ENCODE results near the gene ECE1. TPM values are rescaled to one million over a fixed set of nuclear protein-coding genes. Genes with fewer than 3 reads are reported as not detected.

The ECE1 gene
- total and polyA plus RNA-seq, 2 of the 4 experiments (the other 2 are of a cell fraction) = 61.8 to 124 TPM

DNA sequence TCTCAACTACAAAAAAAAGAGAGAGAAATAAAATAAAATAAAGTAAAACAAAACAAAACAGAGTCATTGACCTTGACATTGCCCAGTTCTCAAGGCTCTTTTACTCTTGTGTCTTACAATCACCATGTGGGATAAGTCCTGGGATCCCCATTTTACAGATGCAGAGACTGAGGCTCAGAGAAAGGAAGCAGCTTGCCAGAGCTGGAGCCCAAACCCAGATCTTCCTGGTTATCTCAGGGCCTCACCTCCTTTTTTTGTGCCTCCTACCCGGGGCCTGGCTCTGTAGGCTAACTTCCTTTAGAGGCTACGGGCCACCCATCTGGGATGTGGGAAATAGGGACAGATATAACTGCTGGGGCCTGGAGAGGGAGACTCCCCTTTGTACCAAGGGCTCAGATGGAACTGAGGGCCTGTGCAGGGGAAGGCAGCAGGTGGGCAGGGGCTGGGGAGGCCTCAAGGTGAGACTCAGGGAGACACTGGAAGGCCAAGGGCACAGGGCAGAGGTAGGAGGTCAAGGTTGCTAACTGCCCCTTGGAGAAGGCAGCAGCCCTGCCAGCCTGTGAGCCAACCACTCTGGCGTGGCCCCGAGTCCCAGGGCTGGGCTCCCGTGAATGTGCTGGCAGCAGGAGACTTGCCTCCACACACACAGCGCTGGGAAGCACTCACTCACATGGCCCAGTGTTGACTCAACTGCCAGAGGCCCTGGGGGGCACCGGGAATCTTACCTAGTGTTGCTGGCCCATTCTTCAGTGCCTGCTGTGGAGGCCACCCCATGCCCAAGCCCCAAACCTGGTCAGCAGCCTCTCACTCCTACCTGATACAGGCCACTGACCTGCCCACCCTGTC lies 6.5 kb upstream of the ECE1 start:
- Histone ChIP-seq H3K4me2 (ENCODE audit: low read depth, low read length) (no peak overlapping the region), H3K23ac (ENCODE audit: low read depth, low read length) (no peak overlapping the region), H3K9me3 (ENCODE audit: control insufficient read depth, insufficient read depth, low read length) (no peaks in the 10 kb centered on the region), H3K56ac (ENCODE audit: extremely low read depth, insufficient read depth, low read length) (no peak overlapping the region), H3K4me1 (ENCODE audit: control insufficient read depth, insufficient read depth, low read length) (peaks cover 18% of the 10 kb centered on the region), H3K14ac (replicated peaks; ENCODE audit: low read depth, low read length) (no peak overlapping the region), H3K27ac (ENCODE audit: insufficient read depth, low read length) (no peak overlapping the region), H4K91ac (ENCODE audit: insufficient read depth, low read depth, low read length) (no peak overlapping the region), H2AFZ (replicated peaks; ENCODE audit: low read length, poor library complexity) (peak overlapping the region; percentile 6), H4K5ac (ENCODE audit: low read depth, low read length) (no peak overlapping the region), H3K9ac (ENCODE audit: low read depth, low read length) (no peak overlapping the region), H3K4ac (ENCODE audit: low read depth, low read length) (no peak overlapping the region; the same call in 1 of the 2 replicates), H3K18ac (ENCODE audit: low read depth, low read length) (no peak overlapping the region), H4K20me1 (ENCODE audit: insufficient read depth, low read length) (peaks cover 36% of the 10 kb centered on the region), H4K8ac (ENCODE audit: low read depth in 2 of 2, low read length in 2 of 2) (no peak overlapping the region), H2BK5ac (ENCODE audit: low read depth, low read length, poor library complexity, severe bottlenecking) (no peak overlapping the region), H3K27me3 (ENCODE audit: control insufficient read depth, insufficient read depth, low read length) (no peaks in the 10 kb centered on the region), H2AK9ac (replicated peaks; ENCODE audit: low read depth, low read length, poor library complexity) (no peak overlapping the region), H3K79me1 (ENCODE audit: low read depth in 1 of 2, low read length in 2 of 2) (peaks cover 38 to 86% of the 10 kb centered on the region in 2 experiments), H3K36me3 (ENCODE audit: control insufficient read depth, insufficient read depth, low read length) (peaks cover 4% of the 10 kb centered on the region; the same call in 1 of the 2 replicates), H2BK20ac (ENCODE audit: low read depth, low read length) (no peak overlapping the region), H3K4me3 (ENCODE audit: insufficient read depth, low read depth, low read length) (no peak overlapping the region), H2BK15ac (ENCODE audit: low read depth, low read length) (no peak overlapping the region), H2AK5ac (ENCODE audit: low read depth, low read length) (no peak overlapping the region), H2BK120ac (ENCODE audit: low read depth, low read length) (no peak overlapping the region), H3K9me1 (ENCODE audit: insufficient read depth, low read length) (peaks cover 24% of the 10 kb centered on the region)
- DNase-seq (no peak), ATAC-seq (ENCODE audit: low read depth) (no peak)
- no TSS peak for BruUV-seq (replicated peaks)
- POLR2A ChIA-PET (ENCODE audit: unreplicated experiment) = no interaction called here
- dilution Hi-C loops (cut with HindIII; ENCODE audit: low sequenced_read_pairs, unreplicated experiment) (no loop called here), intact Hi-C loops (cut with micrococcal nuclease) (no loop called here), in situ Hi-C loops (cut with MboI; ENCODE audit: low sequenced_read_pairs) (no loop called here)
- WGBS, 2 experiments (ENCODE audit: extremely low coverage in 2 of 2, insufficient read length in 1 of 2) = 84% methylated on average over 3 of the region's 7 CpGs; no CpG with 5 or more reads in 1 of the 2 experiments
- CTCF ChIA-PET = no interaction called here
- TF ChIP-seq SMC3 (IDR thresholded peaks at IDR 0.05; ENCODE audit: low read depth, low read length) (no peak), CTCF (conservative IDR thresholded peaks at IDR 0.05; ENCODE audit: low read depth, low read length) (no peak), CEBPB (IDR thresholded peaks at IDR 0.05; ENCODE audit: low read depth, low read length) (no peak), CHD1 (IDR thresholded peaks at IDR 0.05; ENCODE audit: low read depth, low read length) (no peak), FOS (IDR thresholded peaks at IDR 0.05; ENCODE audit: low read depth, low read length) (no peak), RCOR1 (IDR thresholded peaks at IDR 0.05; ENCODE audit: insufficient replicate concordance, low read length) (no peak), RAD21 (IDR thresholded peaks at IDR 0.05; ENCODE audit: low read length) (no peak), BHLHE40 (IDR thresholded peaks at IDR 0.05; ENCODE audit: low read depth, low read length) (no peak), RFX5 (IDR thresholded peaks at IDR 0.05; ENCODE audit: low read depth, low read length) (no peak), USF2 (IDR thresholded peaks at IDR 0.05; ENCODE audit: low read depth, low read length) (no peak), ELK1 (IDR thresholded peaks at IDR 0.05; ENCODE audit: borderline replicate concordance, low read depth, low read length) (no peak), MAFK (IDR thresholded peaks at IDR 0.05; ENCODE audit: low read depth, low read length) (no peak), MXI1 (IDR thresholded peaks at IDR 0.05; ENCODE audit: borderline replicate concordance, low read depth, low read length) (no peak), NFE2L2 (IDR thresholded peaks at IDR 0.05; ENCODE audit: low read depth, low read length) (no peak), MAZ (IDR thresholded peaks at IDR 0.05; ENCODE audit: borderline replicate concordance, low read depth, low read length) (no peak)

Data from IMR-90 (cell line).